HG03159 (cell line): ENCODE measurements around the gene ZSCAN20.

ENCODE experiments used
- ATAC-seq: cut with Tn5 transposase; IDR thresholded peaks from one replicate; pipeline ENCODE4 v1.9.1; 2021; ENCODE audit warnings: mild to moderate bottlenecking, moderate library complexity; ENCODE audit not compliant: unreplicated experiment

The ZSCAN20 gene

DNA sequence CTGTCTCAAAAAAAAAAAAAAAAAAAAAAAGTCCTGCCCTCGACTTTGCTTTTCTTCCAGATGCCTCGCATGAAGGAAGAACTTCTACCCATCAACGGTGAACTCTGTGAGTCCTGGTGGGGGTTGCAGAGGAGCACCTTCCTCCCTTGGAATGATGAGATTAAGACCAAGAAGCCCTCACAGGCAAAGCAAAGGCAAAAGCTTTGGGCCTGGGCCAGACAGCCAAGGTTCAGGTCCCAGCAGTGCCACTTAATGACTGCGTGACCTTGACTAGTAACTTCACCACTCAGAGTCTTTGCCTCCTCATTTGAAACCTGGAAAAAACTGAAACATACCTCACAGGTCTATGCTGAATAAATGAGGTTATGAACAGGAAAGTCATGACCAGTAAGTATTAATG, 55.5 kb downstream of the ZSCAN20 start:
- no peak for ATAC-seq

DNA sequence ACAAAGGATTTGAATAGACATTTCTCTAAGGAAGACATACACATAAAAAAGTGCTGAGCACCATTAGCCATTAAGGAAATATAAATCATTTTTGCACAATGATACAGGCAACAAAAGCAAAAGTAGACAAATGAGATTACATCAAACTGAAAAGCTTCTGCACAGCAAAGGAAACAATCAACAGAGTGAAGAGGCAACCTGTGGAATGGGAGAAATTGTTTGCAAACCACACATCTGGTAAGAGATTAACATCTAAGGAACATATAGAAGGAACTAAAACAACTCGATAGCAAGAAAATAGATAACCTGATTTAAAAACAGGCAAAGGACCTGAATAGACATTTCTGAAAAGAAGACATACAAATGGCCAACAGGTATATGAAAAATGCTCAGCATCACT, 57.5 kb downstream of the ZSCAN20 start:
- no peak for ATAC-seq

DNA sequence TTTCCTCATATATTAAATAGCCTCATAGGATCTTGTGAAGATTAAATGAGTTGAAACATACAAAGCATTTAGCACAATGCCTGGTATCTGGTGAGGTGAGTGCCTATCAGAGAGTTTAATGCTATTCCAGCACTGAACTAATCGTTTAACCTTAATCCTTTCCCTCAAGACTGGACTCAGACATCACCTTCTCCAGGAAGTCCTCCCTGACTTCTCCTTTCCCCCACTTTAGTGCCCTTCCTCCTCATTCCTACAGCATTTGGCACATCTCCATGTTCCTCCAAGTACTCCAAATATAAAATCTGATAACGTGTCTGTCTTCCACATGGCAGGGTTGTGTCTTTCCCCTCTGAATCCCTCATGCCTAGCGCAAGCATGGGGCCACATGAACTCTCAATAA, 59.8 kb downstream of the ZSCAN20 start:
- no peak for ATAC-seq

DNA sequence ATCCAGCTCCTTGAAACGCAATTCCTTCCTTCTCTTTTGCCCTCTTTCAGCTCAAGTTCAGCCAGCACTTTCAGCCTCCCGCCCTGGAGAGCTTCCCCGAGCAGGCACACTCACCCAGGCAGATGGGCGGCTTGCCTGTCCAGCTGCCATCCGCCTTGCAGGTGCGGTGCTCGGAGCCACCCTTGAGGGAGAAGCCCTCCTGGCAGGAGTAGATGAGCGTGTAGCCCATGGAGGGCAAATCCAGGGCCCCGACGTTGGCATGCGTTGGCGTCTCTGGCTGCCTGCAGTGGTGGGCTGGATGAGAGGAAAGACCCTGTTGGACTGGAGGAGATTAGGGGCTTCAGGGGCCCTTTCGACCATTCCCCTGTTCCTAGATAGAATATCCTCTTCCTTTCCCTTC, 60.5 kb downstream of the ZSCAN20 start:
- ATAC-seq: no peak

DNA sequence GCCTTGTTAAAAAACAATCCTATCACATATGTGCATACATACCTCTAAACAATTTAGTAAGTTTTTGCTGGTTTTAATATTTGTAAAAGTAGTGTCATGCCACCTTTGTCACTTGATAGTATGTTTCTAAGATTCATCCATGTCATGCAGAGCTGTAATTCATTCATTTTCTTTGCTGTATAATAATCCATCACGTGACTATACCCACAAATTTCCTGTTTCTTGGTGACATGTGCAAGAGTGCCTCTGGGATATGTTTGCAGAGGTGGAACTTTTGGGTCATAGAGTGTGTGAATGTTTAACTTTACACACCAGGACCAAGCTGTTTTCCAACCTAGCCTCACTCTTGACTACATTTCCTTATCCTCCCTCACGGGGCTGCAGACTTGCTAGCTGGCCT, 62.9 kb downstream of the ZSCAN20 start:
- no peak for ATAC-seq

DNA sequence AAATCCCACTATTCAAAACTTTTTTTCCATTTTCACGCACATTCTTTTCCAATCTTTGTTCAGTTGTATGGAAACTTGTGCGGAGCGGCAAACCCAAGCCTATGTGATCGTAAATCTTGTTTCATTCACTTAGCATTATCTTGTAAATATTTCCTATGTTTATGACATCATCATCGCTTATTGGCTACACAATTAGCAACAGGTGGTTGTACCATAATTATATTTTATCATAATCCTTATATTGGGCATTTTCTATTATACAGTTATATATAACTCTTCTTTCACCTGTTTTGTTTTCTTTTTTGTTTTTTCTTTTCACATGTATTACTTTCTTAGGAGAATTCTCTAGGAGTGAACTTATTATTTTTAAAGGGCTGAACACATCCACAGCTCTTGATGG, 65.4 kb downstream of the ZSCAN20 start:
- no peak for ATAC-seq

DNA sequence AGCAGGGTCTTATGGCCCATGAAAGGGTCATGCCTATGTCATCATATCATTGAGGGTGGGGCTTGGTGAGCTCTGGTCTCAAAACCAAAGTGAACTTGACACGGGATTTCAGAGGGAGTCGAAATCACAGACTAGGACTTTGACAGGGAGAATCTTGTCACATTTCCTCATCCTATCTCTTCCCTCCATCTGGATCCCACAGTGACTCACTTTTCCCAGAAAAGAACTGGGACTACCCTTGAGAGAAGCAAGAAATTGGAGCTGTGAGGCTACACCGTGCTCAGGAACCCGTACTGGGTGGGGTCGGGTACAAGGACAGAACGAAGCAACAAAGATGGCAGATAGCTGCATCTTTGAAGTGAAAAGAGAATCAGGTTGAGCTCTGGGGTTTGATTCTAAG, 69.5 kb downstream of the ZSCAN20 start:
- ATAC-seq: no peak
